Astrocyte of the hippocampus (primary cell): ENCODE results near the gene ZNF768.

Experiments used
- DNase-seq: peaks from one replicate; pipeline ENCODE4 v3.0.0; 2011; ENCODE audit warnings: low read depth, low spot score

ZNF768 gene

DNA sequence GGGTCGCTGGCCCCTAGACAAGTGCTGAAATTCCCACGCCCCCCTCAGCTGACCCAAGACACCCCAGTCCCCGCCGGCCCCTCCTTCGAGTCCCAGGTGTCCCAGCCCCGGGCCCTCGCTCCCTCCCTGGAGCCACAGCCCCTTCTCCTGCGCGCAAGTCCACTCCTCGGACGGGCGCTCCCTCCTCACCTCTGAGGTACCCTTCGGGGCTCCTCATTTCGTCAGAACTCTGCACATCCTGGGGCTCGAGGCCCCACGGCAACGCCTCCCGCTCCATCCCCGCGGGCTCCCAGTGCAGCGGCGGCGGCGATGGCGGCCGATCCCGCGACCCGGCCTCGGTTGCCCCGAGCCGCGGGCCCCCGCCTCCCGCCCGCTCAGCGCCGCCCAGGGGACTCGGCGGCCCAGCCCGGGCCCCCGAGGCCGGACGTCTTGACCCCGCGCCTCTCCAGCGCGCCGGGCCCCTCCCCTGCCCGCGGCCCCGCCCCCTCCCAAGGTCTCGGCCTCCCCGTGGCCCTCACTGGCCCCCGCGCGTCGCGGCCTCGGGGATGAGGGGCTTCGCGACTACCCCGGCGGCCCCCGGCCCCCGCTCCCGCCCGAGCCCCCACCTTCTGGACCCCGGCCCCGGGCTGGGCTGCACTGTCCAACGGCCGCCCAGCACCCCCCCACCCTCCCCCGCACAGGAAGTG lies at the start of gene ZNF768:
TSS of gene ZNF768 (minus strand) at position 430 of the 686 bp plus-strand sequence. CDS start at position 277, 153 bp downstream.
- peak; percentile 60 for DNase-seq

GRCh38 chr16:30574678-30575077 lies 48.3 kb upstream of the ZNF768 start:
- DNase-seq: no peak

DNA sequence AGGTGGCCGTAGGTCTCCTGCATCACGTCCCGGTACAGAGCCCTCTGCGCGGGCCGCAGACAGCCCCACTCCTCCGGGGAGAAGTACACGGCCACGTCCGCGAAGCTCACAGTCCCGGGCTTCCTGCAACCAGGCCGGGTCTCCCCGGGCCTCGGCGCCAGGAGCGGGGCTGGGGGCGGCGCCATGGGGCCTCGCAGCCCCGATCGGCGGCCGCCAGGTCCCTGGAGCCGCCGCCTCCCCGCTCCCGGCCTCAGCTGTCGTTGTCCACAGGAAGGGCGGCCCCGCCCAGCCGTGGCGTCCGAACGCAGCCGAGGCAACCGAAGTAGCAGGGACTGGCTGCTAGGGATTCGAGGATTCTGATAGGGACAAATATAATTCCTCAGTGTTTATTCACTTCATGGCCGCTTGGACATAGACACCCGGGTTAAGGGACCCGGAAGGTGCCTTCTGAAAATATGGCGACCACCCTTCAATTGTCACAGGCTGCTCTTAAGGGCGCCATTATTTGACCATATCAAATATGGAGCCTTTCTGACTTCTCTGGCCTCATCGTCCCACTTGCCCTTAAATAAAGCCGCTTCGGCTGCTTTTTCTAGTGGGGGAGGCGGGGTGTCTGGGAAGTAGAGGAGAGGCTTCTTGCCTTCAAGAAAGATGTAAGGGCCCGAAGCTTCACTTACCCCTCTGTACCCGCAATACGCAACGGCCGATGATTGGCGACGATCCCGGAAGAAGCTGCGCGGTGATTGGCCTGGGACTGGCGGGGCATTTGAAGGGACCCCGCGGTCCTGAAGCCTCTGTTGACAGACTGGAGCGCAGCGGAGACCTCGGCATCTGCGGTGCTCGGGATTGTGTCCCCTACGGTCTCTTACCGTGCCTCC lies 45.3 kb upstream of the ZNF768 start, which contains the start of gene ZNF688:
TSS of gene ZNF688 (minus strand) at position 270 of the 878 bp plus-strand sequence. CDS start at position 185, 85 bp downstream.
- DNase-seq: peak; percentile 97

DNA sequence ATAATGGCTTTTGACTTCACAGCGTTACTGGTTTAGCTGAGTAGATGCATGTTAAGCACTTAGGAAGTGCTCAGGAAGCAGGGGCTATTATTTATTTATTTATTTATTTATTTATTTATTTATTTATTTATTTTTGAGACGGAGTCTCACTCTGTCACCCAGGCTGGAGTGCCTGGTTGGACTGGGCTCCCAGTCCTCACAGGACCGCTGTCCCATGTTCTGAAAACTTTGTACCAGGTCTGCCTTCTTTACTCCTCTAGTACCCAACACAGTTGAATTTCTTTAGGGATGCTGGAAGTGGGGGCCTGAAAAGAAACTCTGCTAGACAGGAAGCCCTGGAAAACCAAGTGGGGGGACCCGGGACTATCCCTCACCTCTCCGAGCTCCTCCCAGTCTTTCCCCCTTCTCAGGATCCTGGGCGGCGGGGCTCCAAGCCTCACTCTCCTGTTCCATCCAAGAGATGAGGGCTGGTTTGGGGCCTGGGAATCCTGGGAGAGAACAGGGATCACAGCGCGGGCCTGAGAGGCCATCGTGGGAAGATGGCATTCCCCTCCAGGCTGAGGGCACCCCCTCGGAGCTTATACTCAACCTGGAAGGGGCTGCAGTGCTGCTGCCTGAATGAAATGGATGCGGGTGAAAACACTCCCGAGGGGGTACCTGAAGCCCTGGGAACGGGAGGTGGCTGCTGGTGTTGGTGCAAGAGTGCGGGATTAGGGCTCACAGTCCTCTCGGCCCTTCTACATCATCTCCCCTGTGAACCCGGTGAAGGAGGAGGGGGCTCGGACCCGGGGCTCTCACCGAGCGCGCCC lies 44.5 kb upstream of the ZNF768 start:
- peak; percentile 62 for DNase-seq

- DNase-seq: no peak
Observed at GRCh38 chr16:30569746-30570635, 43.6 kb upstream of the ZNF768 start.

- DNase-seq: no peak
Observed at GRCh38 chr16:30569281-30569680, 42.9 kb upstream of the ZNF768 start.

DNA sequence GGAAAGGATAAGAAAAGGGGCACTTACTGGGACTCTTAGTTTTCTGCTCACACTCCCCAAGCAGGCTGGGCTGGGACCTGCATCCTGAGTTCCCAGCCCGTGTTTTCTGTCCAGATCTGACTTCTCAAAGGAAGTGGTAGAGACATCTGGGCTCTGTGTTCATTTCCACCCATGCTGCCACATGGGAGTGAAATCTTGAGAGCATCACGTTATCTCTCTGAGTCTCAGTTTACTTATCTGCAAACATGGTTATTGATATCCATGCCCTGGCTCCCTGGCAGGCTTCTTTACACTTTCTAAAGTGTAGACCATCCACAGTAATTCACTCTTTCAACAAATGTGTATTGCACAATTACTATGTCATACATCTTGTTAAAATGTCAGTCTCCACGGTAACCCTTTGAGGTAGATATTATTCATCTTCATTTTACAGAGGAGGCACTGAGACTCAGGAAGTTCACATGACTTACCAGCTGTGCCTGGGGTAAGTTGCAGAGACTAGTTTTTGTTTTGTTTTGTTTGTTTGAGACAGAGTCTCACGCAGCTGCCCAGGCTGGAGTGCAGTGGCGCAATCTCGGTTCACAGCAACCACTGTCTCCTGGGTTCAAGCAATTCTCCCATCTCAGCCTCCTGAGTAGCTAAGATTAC lies 41.7 kb upstream of the ZNF768 start:
- no peak for DNase-seq

GRCh38 chr16:30567160-30567990 lies 41.0 kb upstream of the ZNF768 start:
- peak; percentile 4 for DNase-seq

GRCh38 chr16:30566531-30566930 lies 40.2 kb upstream of the ZNF768 start:
- DNase-seq: no peak

GRCh38 chr16:30565984-30566383 lies 39.6 kb upstream of the ZNF768 start:
- DNase-seq: no peak

- no peak for DNase-seq
Observed at GRCh38 chr16:30565526-30565925, 39.2 kb upstream of the ZNF768 start.

DNA sequence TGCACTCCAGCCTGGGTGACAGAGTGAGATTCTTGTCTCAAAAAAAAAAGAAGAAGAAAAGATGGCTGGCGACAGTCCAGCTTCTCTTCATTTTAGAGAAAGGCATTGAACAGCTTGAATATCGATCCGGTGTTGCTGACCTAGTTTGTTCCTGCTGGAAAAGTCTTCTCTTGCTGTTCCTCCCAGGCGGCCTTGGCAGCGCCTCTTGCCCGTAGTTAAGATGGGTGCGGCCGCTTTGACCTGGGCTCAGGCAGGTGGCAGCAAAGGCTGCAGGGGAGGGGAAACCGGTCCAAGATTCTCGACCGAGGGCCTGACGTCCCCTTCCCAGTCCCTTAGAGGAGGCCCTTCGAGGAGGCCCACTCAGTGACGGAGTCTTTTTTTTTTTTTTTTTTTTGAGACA lies 35.7 kb upstream of the ZNF768 start:
- no peak for DNase-seq

DNA sequence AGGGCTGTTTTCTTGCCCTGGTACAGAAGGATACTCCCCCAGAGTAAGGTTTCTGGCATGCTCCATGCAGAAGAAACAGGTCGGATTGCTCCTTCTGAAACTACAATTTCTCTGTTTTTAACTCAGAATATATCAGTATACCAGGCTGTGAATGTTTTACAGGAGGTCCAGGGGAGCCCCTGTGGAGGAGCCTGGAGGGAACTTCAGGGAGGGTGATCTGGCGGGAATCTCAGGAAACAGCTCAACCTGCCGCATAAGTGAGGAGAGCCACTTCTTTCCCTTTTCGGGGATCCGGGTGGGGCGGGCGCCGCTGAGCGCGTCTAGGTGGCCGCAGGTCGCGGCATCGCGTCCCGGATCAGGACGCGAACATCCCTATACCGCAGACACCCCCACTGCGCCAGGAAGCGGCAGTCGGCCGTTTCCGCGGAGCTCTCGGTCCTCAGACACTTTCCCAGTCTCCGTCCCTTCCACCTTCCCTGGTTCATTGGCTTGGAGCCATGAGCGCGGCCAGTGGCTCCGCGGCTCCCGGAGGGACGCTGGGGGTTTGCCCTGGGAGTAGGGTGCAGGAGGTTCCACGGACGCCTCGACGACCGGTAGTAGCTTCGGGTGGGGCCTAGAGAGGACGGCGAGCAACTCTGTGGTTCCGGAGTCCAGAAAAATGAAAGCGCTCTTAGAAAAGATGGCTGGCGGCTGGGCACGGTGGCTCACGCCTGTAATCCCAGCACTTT lies 34.9 kb upstream of the ZNF768 start:
- DNase-seq: no peak

DNA sequence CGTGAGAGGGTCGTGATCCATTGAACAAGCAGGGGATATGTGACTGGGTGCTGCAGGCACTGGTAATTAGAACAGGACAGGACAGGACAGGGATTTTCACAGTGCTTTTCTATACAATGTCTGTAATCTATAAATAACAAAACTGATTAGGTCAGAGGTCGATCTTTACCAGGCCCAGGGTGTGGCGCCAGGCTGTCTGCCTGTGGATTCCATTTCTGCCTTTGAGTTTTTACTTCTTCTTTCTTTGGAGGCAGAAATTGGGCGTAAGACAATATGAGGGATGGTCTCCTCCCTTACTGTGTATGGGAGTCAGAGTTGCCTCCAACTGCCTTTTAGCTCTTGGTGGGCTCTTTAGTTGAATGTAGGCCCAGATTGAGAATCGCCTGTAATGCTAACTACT lies 33.3 kb upstream of the ZNF768 start:
- no peak for DNase-seq

GRCh38 chr16:30558789-30559377 lies 32.5 kb upstream of the ZNF768 start:
- no peak for DNase-seq

DNA sequence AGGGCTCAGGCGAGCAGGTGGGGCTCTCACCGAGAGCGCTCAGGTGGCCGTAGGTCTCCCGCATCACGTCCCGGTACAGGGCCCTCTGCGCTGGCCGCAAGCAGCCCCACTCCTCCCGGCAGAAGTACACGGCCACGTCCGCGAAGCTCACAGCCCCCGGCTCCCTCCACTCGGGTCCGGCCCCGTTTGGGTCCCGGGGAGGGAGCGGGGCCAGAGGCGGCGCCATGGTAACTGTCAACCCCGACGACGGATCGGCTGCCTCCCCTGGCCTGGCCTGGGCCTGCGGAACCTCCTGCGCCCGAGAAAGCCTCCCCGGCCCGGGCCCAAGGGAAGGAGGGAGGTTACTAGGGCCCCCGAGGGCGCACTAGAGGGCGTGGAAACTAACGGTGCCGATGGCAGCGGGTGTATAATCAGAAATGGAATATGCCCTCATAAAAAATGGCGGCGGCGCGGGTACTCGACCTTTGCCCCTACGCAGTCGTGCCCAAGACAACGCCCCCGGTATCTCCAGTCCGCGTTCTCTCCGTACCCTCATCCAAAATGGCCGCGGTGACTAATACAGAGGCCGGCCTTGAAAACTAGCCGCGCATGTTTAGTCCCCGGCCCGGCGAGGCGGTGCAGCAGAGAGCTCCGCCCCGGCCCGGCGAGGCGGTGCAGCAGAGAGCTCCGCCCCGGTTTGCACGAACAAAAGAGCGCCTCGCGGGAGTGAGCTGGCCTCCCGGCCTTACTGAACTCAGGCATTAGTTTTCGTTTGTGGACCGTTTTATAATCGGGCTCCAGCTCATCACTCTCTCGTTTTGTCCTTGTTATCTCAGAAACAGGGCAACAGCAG lies 31.8 kb upstream of the ZNF768 start, which contains the start of gene ZNF764:
TSS of gene ZNF764 (minus strand) at position 418 of the 832 bp plus-strand sequence. CDS start at position 226, 192 bp downstream.
- peak; percentile 99 for DNase-seq

GRCh38 chr16:30557707-30557956 lies 31.3 kb upstream of the ZNF768 start:
- no peak for DNase-seq

DNA sequence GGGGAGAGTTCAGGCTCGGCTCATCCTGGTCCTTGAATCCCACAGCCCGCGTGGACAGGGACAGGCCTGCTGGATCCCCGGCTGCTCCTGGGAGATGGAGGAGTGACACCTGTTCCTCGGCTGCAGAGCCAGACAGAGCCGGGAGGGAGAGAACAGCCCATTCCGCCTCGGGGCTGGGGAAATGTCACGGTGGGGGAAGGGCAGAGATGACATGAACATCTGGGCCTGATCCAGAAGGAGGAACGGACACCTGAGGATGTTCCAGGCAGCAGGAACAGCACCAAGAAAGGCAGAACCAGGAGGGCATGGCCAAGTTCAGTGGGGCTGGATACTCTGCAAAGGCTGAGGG lies 29.7 kb upstream of the ZNF768 start:
- DNase-seq: no peak
